Spleen (tissue), 7 donors: ENCODE data around the gene SLC5A9.

Experiments used
- CTCF ChIP-seq, 11 experiments: fragments of 200-600 bp in 7 of 11; fragments of 450-650 bp in 4 of 11; sonication (generic) in 4 of 11; IDR thresholded peaks in 8 of 11; conservative IDR thresholded peaks in 3 of 11; 1 replicate in 7 of 11; 2 replicates in 4 of 11; pipeline versions ENCODE4 v1.4.0 to v1.8.0; 2016 to 2021; ENCODE audit warnings: antibody characterized with exemption in 11 of 11, inconsistent platforms in 4 of 11, mild to moderate bottlenecking in 1 of 11
- POLR2A ChIP-seq, 3 donors: fragments of 450-650 bp; IDR thresholded peaks; one replicate each; pipeline ENCODE4 v1.5.1; 2017; ENCODE audit warnings: antibody characterized with exemption in 3 of 3, mild to moderate bottlenecking in 1 of 3
- POLR2AphosphoS5 ChIP-seq, 3 donors: sonication (generic); formaldehyde crosslinking; IDR thresholded peaks; one replicate each; pipeline ENCODE4 v1.5.1; 2017; ENCODE audit warnings: antibody characterized with exemption in 3 of 3
- donor health status: DM: no; HTN: no; CAD: no; lungs with moderate emphysema.
- donor health status: DM: no; HTN: no; CAD: no.
- donor health status: DM: no; HTN: no; CAD: no.

- no peak for TF ChIP-seq POLR2A (IDR thresholded peaks at IDR 0.05)
- TF ChIP-seq CTCF (IDR thresholded peaks at IDR 0.05 in 8 of 11, conservative IDR thresholded peaks at IDR 0.05 in 3 of 11) = no peak
- no peak for TF ChIP-seq POLR2AphosphoS5 (IDR thresholded peaks at IDR 0.05)
Observed at GRCh38 chr1:48205522-48205921, 17.0 kb upstream of the SLC5A9 start.
